ENCODE results near the gene IFNLR1.

IFNLR1 gene

GRCh38 chr1:24119859-24120756, 67.0 kb downstream of the IFNLR1 start:
- no peak overlapping the region for H3K9ac ChIP-seq (ENCODE audit: low read length)
- H3K27ac ChIP-seq (ENCODE audit: low read depth, low read length): no peak overlapping the region
- no peaks in the 10 kb centered on the region for H3K9me3 ChIP-seq (ENCODE audit: control insufficient read depth, insufficient read depth, low read depth, low read length)
- no peaks in the 10 kb centered on the region for H3K27me3 ChIP-seq (ENCODE audit: control insufficient read depth, insufficient read depth, low read length)
- H3K36me3 ChIP-seq (ENCODE audit: control insufficient read depth, insufficient read depth, low read length): no peaks in the 10 kb centered on the region
- peaks cover 10% of the 10 kb centered on the region; the same call in 1 of the 2 replicates for H3K4me1 ChIP-seq (ENCODE audit: control insufficient read depth, insufficient read depth, low read length)
- H3K4me3 ChIP-seq (ENCODE audit: low read depth, low read length): no peak overlapping the region

- no peak overlapping the region for H3K9ac ChIP-seq (ENCODE audit: low read length)
- no peaks in the 10 kb centered on the region for H3K27me3 ChIP-seq (ENCODE audit: control insufficient read depth, insufficient read depth, low read length)
- H3K27ac ChIP-seq (ENCODE audit: low read depth, low read length): no peak overlapping the region
- no peak overlapping the region for H3K4me3 ChIP-seq (ENCODE audit: low read depth, low read length)
- no peaks in the 10 kb centered on the region for H3K36me3 ChIP-seq (ENCODE audit: control insufficient read depth, insufficient read depth, low read length)
- no peaks in the 10 kb centered on the region for H3K9me3 ChIP-seq (ENCODE audit: control insufficient read depth, insufficient read depth, low read depth, low read length)
- H3K4me1 ChIP-seq (ENCODE audit: control insufficient read depth, insufficient read depth, low read length): peaks cover 15% of the 10 kb centered on the region
Measured at GRCh38 chr1:24119489-24119858, 67.6 kb downstream of the IFNLR1 start.

DNA sequence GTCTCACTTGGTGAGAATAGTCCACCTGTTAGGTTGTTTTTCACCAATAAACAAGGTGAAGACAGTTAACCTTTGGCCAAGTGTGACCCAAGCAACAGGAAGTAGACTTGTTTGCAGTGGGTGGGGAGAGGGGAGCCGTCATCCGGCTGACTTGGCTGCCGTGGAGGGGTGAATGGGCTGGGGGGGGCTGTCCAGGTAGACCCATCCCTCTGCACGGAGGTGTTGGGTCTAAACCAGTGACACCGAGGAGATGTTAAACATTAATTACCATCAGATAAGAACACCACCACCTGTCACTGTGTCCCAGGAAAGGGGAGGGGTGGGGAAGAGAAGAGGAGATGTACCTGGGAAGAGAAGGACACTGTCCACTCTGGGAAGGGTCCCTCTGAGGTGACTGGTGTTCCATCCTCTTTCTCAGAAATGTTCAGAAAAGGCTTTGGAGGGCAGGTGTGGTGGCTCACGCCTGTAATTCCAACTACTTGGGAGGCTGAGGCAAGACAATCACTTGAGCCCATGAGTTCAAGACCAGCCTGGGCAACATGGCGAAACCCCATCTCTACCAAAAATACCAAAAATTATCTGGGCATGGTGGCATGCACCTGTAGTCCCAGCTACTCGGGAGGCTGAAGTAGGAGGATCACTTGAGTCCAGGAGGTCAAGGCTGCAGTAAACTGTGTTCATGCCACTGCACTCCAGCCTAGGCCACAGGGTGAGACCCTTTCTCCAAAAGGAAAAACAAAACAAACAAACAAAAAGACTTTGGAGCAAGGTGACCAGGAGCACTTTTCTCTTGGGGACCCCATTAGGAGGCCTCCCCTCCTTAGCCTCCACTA, 68.5 kb downstream of the IFNLR1 start:
- no peak overlapping the region for H3K4me3 ChIP-seq (ENCODE audit: low read depth, low read length)
- H3K9ac ChIP-seq (ENCODE audit: low read length): no peak overlapping the region
- peaks cover 1% of the 10 kb centered on the region; the same call in 1 of the 2 replicates for H3K27me3 ChIP-seq (ENCODE audit: control insufficient read depth, insufficient read depth, low read length)
- H3K27ac ChIP-seq (ENCODE audit: low read depth, low read length): no peak overlapping the region
- H3K4me1 ChIP-seq (ENCODE audit: control insufficient read depth, insufficient read depth, low read length): peaks cover 15% of the 10 kb centered on the region
- no peaks in the 10 kb centered on the region for H3K9me3 ChIP-seq (ENCODE audit: control insufficient read depth, insufficient read depth, low read depth, low read length)
- H3K36me3 ChIP-seq (ENCODE audit: control insufficient read depth, insufficient read depth, low read length): no peaks in the 10 kb centered on the region

DNA sequence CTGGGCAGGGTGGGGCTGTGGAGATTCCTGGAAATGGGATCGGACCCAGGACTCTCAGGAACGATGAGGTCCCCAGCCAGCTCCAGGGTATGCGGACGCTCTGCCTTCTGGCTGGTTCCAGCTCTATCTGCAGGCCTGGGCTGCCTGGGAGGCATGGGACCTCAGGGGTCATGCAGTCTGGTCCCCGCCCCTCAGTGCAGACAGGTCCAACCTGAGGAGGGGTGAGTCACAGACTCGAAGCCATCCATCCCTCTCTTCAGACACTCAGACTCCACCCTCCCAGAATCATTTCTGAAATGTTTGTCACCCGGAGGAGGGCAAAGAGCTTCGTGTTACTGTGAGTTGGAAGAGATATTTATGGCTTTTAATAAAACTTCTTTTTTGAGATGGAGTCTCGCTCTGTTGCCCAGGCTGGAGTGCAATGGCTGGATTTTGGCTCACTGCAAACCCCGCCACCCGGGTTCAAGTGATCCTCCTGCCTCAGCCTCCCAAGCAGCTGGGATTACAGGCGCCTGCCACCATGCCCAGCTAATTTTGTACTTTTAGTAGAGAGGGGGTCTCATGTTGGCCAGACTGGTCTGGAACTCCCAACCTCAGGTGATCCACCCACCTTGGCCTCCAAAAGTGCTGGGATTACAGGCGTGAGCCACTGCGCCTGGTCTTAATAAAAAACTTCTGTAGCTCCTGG, 69.2 kb downstream of the IFNLR1 start:
- Histone ChIP-seq H3K36me3 (ENCODE audit: control insufficient read depth, insufficient read depth, low read length) (no peaks in the 10 kb centered on the region), H3K4me1 (ENCODE audit: control insufficient read depth, insufficient read depth, low read length) (peaks cover 15% of the 10 kb centered on the region), H3K4me3 (ENCODE audit: low read depth, low read length) (no peak overlapping the region), H3K27me3 (ENCODE audit: control insufficient read depth, insufficient read depth, low read length) (peaks cover 3% of the 10 kb centered on the region; the same call in 1 of the 2 replicates), H3K9me3 (ENCODE audit: control insufficient read depth, insufficient read depth, low read depth, low read length) (no peaks in the 10 kb centered on the region), H3K9ac (ENCODE audit: low read length) (no peak overlapping the region), H3K27ac (ENCODE audit: low read depth, low read length) (no peak overlapping the region)

GRCh38 chr1:24117132-24117531, 70.0 kb downstream of the IFNLR1 start:
- Histone ChIP-seq H3K9me3 (ENCODE audit: control insufficient read depth, insufficient read depth, low read depth, low read length) (no peaks in the 10 kb centered on the region), H3K27me3 (ENCODE audit: control insufficient read depth, insufficient read depth, low read length) (peaks cover 3% of the 10 kb centered on the region; the same call in 1 of the 2 replicates), H3K4me1 (ENCODE audit: control insufficient read depth, insufficient read depth, low read length) (peaks cover 21% of the 10 kb centered on the region), H3K27ac (ENCODE audit: low read depth, low read length) (no peak overlapping the region), H3K36me3 (ENCODE audit: control insufficient read depth, insufficient read depth, low read length) (no peaks in the 10 kb centered on the region), H3K9ac (ENCODE audit: low read length) (no peak overlapping the region), H3K4me3 (ENCODE audit: low read depth, low read length) (no peak overlapping the region)

DNA sequence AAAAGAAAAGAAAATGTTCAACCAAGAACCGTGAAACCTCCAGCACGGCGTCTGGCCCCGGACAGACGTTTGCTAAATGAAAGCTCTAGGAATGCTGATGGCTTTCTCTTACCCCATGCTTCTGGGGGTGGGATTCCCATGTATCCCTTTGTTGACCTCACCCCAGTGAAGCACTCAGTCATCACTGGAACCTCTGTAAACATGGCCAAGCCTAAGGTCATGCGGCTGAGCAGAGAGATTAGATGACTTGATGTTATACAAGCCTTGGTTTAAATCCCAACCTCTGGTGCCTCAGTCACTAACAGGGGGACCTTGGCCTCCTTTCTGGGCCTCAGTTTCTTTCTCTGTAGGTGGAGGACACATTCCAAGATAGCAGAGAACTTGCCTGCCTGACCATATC, 72.3 kb downstream of the IFNLR1 start:
- Histone ChIP-seq H3K27me3 (ENCODE audit: control insufficient read depth, insufficient read depth, low read length) (peaks cover 8% of the 10 kb centered on the region; the same call in 1 of the 2 replicates), H3K4me3 (ENCODE audit: low read depth, low read length) (no peak overlapping the region), H3K4me1 (ENCODE audit: control insufficient read depth, insufficient read depth, low read length) (peaks cover 21% of the 10 kb centered on the region), H3K9me3 (ENCODE audit: control insufficient read depth, insufficient read depth, low read depth, low read length) (no peaks in the 10 kb centered on the region), H3K9ac (ENCODE audit: low read length) (no peak overlapping the region), H3K27ac (ENCODE audit: low read depth, low read length) (no peak overlapping the region), H3K36me3 (ENCODE audit: control insufficient read depth, insufficient read depth, low read length) (no peaks in the 10 kb centered on the region)

GRCh38 chr1:24113641-24114033, 73.5 kb downstream of the IFNLR1 start:
- Histone ChIP-seq H3K36me3 (ENCODE audit: control insufficient read depth, insufficient read depth, low read length) (no peaks in the 10 kb centered on the region), H3K27ac (ENCODE audit: low read depth, low read length) (no peak overlapping the region), H3K27me3 (ENCODE audit: control insufficient read depth, insufficient read depth, low read length) (peaks cover 8% of the 10 kb centered on the region; the same call in 1 of the 2 replicates), H3K9me3 (ENCODE audit: control insufficient read depth, insufficient read depth, low read depth, low read length) (no peaks in the 10 kb centered on the region), H3K9ac (ENCODE audit: low read length) (no peak overlapping the region), H3K4me1 (ENCODE audit: control insufficient read depth, insufficient read depth, low read length) (peaks cover 24% of the 10 kb centered on the region), H3K4me3 (ENCODE audit: low read depth, low read length) (no peak overlapping the region)

DNA sequence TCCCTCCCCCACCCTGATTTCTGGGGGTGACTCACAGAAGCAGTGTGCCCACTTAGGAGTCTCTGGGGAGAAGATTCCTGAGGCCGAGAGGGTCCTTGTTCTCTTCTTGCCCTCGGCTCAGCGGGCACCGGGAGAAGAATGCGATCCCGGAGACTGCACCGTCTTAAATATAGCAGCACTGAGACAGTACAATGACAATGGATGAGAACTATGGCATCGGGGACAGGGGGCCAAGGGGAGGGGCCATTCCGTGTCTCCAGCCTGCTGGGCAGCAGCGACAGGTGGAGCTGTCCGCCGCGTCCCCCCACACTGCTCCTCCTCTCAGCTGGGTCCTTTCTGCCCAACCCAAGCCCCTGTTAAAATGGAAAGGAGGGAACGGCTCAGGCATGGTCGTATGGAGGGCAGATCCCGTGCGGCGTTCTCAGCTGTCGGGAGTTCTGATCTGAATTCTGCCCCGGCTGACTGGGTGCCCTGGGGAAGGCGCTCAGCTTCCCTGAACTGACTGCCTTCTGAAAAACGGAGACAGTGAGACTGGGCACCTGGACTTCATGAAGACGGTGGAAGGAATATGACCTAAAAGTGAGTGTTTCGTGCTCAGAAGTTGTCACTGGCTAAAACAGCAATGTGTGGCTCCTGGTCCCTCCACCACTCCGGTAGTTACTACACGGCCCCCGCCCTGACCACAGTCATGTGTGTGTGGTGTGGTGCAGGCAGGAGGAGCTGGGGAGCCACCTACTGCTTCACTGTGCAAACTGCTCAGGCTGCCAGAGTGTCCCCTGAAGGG, 74.9 kb downstream of the IFNLR1 start, which contains the start of gene MYOM3:
Gene MYOM3, minus strand, starts transcription at position 140 of the 784 bp plus-strand sequence. CDS start 3,499 bp downstream, outside the sequence.
- peak within 1 kb of the TSS; percentile 28; the same call in 1 of the 2 replicates for H3K4me3 ChIP-seq (ENCODE audit: low read depth, low read length)
- no peaks in the 10 kb centered on the region for H3K9me3 ChIP-seq (ENCODE audit: control insufficient read depth, insufficient read depth, low read depth, low read length)
- no peaks in the 10 kb centered on the region for H3K36me3 ChIP-seq (ENCODE audit: control insufficient read depth, insufficient read depth, low read length)
- H3K4me1 ChIP-seq (ENCODE audit: control insufficient read depth, insufficient read depth, low read length): peaks cover 37% of the 10 kb centered on the region
- no peak within 1 kb of the TSS for H3K27ac ChIP-seq (ENCODE audit: low read depth, low read length)
- H3K9ac ChIP-seq (ENCODE audit: low read length): no peak within 1 kb of the TSS
- H3K27me3 ChIP-seq (ENCODE audit: control insufficient read depth, insufficient read depth, low read length): peaks cover 8% of the 10 kb centered on the region; the same call in 1 of the 2 replicates

- Histone ChIP-seq H3K9ac (ENCODE audit: low read length) (no peak overlapping the region), H3K27me3 (ENCODE audit: control insufficient read depth, insufficient read depth, low read length) (peaks cover 8% of the 10 kb centered on the region; the same call in 1 of the 2 replicates), H3K4me3 (ENCODE audit: low read depth, low read length) (no peak overlapping the region), H3K27ac (ENCODE audit: low read depth, low read length) (no peak overlapping the region), H3K36me3 (ENCODE audit: control insufficient read depth, insufficient read depth, low read length) (no peaks in the 10 kb centered on the region), H3K9me3 (ENCODE audit: control insufficient read depth, insufficient read depth, low read depth, low read length) (no peaks in the 10 kb centered on the region), H3K4me1 (ENCODE audit: control insufficient read depth, insufficient read depth, low read length) (peaks cover 39% of the 10 kb centered on the region)
Measured at GRCh38 chr1:24111262-24111995, 75.7 kb downstream of the IFNLR1 start.

Measured in HUES6 (cell line).